ENCODE measurements around the gene RNF38.

RNF38 gene

DNA sequence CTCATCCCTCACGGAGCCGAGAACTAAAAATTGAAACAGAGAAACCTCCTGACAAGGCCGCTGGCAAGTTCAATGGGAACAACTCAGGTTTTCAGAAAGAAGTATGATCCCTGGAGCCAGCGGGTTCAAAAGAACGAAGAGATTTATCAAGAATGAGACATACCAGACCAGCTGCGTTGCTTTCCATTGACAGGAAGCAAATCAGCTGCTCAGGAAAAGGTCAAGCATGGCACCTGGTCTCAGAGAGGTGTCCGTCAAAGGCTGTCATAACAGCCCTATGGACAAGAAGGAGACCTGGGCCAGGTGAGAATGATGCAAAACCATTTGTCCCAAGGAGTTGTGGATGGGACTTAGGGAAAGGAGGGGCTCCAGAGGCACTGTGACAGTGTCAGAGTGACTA is 106.9 kb downstream of the RNF38 start:
- no peak for DNase-seq (ENCODE audit: low spot score)

DNA sequence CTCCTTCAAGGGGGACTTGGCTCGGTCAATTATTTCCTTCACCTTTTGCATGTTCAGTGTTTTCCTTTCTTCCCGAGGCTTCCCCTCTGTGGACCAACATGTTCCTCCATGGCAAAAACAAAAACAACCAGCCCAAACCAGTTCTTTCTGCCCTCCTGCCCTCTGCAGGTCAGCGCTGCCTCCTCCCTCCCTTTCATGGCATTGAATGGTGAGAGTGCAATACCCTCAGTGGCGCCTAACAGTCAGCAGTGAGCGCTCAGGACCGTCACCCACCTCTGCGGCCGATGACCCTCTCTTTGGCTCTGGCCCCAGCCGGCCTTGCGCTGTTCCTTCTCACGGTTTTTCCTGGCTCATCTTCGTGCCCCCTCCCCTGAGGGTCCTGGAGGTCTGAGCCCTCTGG is 107.4 kb downstream of the RNF38 start:
- no peak for DNase-seq (ENCODE audit: low spot score)

DNA sequence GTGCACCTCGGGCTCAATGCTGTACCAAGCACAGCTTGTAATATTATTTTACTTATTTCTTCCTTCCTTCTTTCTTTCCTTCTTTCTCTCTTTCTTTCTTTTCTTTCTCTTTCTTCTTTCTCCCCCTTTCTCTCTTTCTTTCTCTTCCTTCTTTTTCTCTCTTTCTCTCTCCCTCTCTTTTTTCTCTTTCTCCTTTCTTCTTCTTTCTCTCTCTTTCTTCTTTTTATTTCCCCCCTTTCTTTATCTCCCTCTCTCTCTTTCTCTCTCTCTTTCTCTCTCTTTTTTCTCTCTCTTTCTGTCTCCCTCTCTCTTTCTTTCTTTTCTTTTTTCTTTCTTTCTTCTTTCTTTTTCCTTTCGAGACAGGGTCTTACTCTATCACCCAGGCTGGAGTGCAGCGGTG is 109.1 kb downstream of the RNF38 start:
- no peak for DNase-seq (ENCODE audit: low spot score)

DNA sequence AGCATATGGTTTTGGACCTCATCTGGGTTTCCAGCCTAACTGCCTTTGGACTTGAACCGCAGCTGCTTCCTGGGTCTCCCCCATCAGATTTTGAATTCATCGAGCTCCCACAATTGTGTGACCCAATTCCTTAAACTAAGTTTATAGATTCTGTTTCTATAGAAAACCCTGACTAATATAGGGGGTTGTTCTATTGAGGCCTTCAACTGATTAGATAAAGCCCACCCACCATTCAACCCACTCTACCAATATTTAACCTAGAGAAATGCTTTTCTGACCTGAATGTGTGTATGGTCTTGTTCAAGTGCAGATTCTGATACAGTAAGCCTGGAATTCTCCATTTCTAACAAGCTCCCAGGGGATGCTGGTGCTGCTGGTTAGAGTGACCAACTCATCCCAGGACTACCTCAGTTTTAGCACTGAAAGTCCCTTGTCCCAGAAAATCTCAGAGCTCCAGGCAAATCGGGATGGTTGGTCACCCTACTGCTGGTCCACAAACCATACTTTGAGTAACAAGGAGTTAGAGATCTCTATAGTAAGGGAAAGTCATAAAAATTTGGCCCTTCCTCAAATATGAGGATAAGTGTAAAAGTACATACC is 110.1 kb downstream of the RNF38 start:
- no peak for DNase-seq (ENCODE audit: low spot score)

DNA sequence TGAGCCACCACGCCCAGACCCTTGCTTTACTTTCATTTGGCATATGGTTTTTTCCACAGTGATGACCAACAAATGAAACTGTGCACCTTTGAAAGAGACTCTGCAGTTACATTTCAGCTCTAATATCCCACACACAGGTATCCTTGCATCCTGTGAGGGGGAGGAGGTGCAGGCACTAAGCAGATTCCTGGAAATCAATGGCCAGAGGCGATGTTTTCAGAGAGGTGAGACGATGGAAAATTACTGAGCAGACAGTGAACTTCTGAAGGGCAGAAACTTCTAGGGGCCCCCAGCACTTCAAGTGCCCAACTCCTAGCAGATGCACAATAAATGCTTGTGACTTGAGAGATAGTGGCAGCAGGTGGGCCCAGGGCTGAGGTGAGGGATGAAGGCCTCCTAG is 112.0 kb downstream of the RNF38 start:
- no peak for DNase-seq (ENCODE audit: low spot score)
